A673 (cell line): ENCODE measurements around the gene KATNB1. TPM values are rescaled to one million over a fixed set of nuclear protein-coding genes. Genes with fewer than 3 reads are reported as not detected.

Experiments used
- BruUV-seq: library from RNA; stranded (reverse); fragments of 400-500 nt; replicated peaks from 2 replicates; lab custom pipeline; 2021; lab: Mats Ljungman, UMichigan
- CTCF ChIA-PET: fragments of 300-600 bp; sonication (Branson Sonifier 250); formaldehyde crosslinking; loops from one replicate; lab custom pipeline; 2022; ENCODE audit warnings: antibody characterized with exemption; lab: Charles Lee
- POLR2A ChIA-PET: fragments of 300-600 bp; sonication (Branson Sonifier 250); formaldehyde crosslinking; loops from one replicate; lab custom pipeline; 2022; ENCODE audit warnings: antibody characterized with exemption; ENCODE audit not compliant: low non-redundant PET; lab: Charles Lee
- DNase-seq: peaks from one replicate; pipeline ENCODE4 v3.0.0-alpha.2; 2015; ENCODE audit warnings: low spot score
- H3K27ac ChIP-seq: fragments of 200-600 bp; sonication (generic); 2 replicates; pipeline ENCODE4 v1.5.1; 2016; ENCODE audit warnings: mixed run types, low read depth, mild to moderate bottlenecking, mixed read lengths, antibody characterized with exemption, low read length; ENCODE audit not compliant: poor library complexity, severe bottlenecking
- H3K27me3 ChIP-seq: fragments of 200-600 bp; sonication (generic); replicated peaks from 2 replicates; pipeline ENCODE4 v1.6.1; 2017; ENCODE audit warnings: mixed run types, low read depth, mild to moderate bottlenecking, mixed read lengths, antibody characterized with exemption, low read length; ENCODE audit not compliant: insufficient read depth, poor library complexity
- H3K36me3 ChIP-seq: fragments of 200-600 bp; sonication (generic); 2 replicates; pipeline ENCODE4 v1.6.1; 2016; ENCODE audit warnings: mixed run types, mild to moderate bottlenecking, mixed read lengths, antibody characterized with exemption, low read length; ENCODE audit not compliant: insufficient read depth, poor library complexity, severe bottlenecking
- H3K4me1 ChIP-seq: fragments of 200-600 bp; sonication (generic); 2 replicates; pipeline ENCODE4 v1.6.1; 2017; ENCODE audit warnings: mixed run types, mild to moderate bottlenecking, mixed read lengths, antibody characterized with exemption, low read length; ENCODE audit not compliant: insufficient read depth, poor library complexity, severe bottlenecking
- H3K4me3 ChIP-seq: fragments of 200-600 bp; sonication (generic); 2 replicates; pipeline ENCODE4 v1.5.1; 2016; ENCODE audit warnings: low read depth, mixed run types, mild to moderate bottlenecking, mixed read lengths, low read length; ENCODE audit not compliant: poor library complexity, severe bottlenecking
- H3K9me3 ChIP-seq: fragments of 200-600 bp; sonication (generic); 2 replicates; pipeline ENCODE4 v1.6.1; 2016; ENCODE audit warnings: mixed run types, low read depth, mild to moderate bottlenecking, mixed read lengths, antibody characterized with exemption, low read length; ENCODE audit not compliant: poor library complexity, severe bottlenecking
- EZH2 ChIP-seq: fragments of 200-600 bp; sonication (generic); IDR thresholded peaks from 2 replicates; pipeline ENCODE4 v1.6.1; 2017; ENCODE audit warnings: borderline replicate concordance, low read depth, mild to moderate bottlenecking, mixed read lengths, antibody characterized with exemption, low read length; ENCODE audit not compliant: poor library complexity, severe bottlenecking
- intact Hi-C: fragments of 100-400 bp; cut with micrococcal nuclease; formaldehyde crosslinking; loops from one replicate; pipeline ENCODE4 v1.10.0; 2022; ENCODE audit not compliant: unreplicated experiment
- total RNA-seq: library from RNA; stranded (reverse); gene quantifications from 2 replicates; pipeline ENCODE4 v1.2.3, GENCODE V29; 2021
- TF ChIP-seq, protein P1 (sequence below): fragments of 300-800, 200-600 bp; sonication (generic); conservative IDR thresholded peaks from 2 replicates; pipeline ENCODE4 v1.5.1; 2017; ENCODE audit warnings: low read depth, mild to moderate bottlenecking, antibody characterized with exemption, low read length, moderate library complexity, mixed read lengths

The KATNB1 gene
- total RNA-seq, 1 experiment from 2014 or later = 55.7 TPM

DNA sequence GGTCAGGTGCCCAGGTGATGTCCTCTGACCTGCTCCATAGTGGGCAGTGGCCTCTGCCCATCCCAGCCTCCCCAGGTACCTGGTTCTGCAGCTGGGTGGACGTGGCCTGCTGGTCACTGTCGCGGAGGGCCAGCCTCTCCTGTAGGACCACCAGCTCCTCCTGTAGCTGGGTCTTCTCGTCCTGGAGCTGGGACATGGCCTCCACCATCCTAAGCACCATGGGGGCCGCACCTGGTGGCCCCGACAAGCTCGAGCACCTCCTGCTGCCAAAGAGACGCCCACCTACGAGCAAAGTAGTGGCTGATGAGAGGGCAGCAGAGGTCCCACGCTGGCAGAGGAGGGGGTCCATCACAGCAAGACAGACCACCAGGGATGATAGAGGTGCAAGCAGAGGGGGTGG lies 49.8 kb downstream of the KATNB1 start:
- intact Hi-C loops = no loop called here
- TF ChIP-seq EZH2 = no peak
- TF ChIP-seq, protein P1, sequence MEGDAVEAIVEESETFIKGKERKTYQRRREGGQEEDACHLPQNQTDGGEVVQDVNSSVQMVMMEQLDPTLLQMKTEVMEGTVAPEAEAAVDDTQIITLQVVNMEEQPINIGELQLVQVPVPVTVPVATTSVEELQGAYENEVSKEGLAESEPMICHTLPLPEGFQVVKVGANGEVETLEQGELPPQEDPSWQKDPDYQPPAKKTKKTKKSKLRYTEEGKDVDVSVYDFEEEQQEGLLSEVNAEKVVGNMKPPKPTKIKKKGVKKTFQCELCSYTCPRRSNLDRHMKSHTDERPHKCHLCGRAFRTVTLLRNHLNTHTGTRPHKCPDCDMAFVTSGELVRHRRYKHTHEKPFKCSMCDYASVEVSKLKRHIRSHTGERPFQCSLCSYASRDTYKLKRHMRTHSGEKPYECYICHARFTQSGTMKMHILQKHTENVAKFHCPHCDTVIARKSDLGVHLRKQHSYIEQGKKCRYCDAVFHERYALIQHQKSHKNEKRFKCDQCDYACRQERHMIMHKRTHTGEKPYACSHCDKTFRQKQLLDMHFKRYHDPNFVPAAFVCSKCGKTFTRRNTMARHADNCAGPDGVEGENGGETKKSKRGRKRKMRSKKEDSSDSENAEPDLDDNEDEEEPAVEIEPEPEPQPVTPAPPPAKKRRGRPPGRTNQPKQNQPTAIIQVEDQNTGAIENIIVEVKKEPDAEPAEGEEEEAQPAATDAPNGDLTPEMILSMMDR = no peak
- Histone ChIP-seq H3K36me3 (peaks cover 77% of the 10 kb centered on the region), H3K27me3 (no peaks in the 10 kb centered on the region), H3K4me3 (no peak overlapping the region), H3K27ac (no peak overlapping the region), H3K4me1 (no peaks in the 10 kb centered on the region), H3K9me3 (no peaks in the 10 kb centered on the region)
- CTCF ChIA-PET = no interaction called here
- BruUV-seq = no TSS peak
- POLR2A ChIA-PET = no interaction called here
- no peak for DNase-seq

DNA sequence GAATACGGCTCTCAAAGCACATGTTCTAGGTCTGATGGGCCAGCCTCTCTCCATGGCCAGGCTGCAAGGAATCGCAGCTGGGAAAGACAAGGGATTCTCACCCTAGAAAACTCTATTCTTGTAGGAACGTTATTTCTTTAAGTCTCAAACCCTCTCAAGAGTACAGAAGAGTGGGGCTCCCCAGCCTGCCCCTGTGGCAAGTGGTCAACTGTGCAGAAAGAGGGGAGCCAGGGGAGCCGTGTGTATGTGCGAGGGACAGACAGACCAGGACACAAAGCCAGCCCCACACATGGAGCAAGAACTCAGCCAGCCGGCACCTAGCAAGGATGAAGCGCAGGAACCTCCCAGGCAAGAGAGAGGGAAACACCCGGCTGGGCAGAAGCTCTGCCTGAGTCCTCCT lies 50.4 kb downstream of the KATNB1 start:
- H3K27me3 ChIP-seq = no peaks in the 10 kb centered on the region
- H3K4me1 ChIP-seq = no peaks in the 10 kb centered on the region
- TF ChIP-seq, protein P1 = no peak
- TF ChIP-seq EZH2 = no peak
- no peak overlapping the region for H3K27ac ChIP-seq
- no peak overlapping the region for H3K4me3 ChIP-seq
- intact Hi-C loops = no loop called here
- no peak for DNase-seq
- peaks cover 81% of the 10 kb centered on the region for H3K36me3 ChIP-seq
- BruUV-seq = no TSS peak
- POLR2A ChIA-PET = no interaction called here
- no peaks in the 10 kb centered on the region for H3K9me3 ChIP-seq
- CTCF ChIA-PET = no interaction called here

DNA sequence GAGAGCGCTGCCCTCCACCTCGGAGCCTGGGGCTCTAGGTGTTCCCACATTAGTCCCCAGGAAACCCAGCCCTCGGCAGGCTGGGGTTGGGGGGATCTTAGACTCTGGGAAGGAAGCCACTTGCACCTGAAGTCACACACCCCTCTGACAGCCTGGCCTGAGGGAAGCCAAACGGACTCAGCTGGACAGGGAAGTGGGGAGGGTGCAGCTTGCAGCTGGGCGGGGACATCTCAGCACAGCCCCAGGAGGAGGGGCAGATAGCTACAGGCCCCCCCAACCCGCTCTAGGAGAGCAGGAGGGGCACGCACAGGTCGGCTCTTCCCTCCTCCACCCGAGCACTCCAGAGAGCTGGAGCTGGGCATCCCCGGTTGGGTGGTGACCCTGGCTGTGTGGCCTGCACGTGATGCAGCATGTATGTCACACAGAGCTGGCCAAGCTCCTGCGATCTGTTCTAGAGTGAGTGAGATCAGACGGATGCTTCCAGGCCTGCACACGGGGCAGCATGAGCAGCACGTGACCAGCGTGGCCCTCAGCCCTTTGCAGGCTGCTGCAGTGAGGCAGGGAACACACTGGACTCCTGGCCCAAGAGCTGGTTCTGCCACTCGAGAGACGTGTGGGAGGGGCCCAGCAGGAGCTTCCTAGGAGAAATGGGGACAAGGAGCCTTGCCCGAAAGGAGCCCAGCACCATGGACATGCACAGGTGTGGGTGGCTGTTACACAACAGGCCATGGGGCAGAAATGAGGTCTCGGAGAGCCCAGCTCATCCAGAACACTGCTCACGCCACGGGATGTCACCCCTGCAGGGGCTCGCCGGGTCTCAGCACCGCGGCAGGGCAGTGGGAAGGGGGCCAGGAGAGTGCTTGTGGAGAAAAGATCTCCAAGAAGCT lies 51.3 kb downstream of the KATNB1 start:
- ChIA-PET CTCF (no interaction called here), POLR2A (no interaction called here)
- Histone ChIP-seq H3K4me3 (no peak overlapping the region), H3K36me3 (peaks cover 81% of the 10 kb centered on the region), H3K27me3 (no peaks in the 10 kb centered on the region), H3K27ac (no peak overlapping the region), H3K9me3 (no peaks in the 10 kb centered on the region), H3K4me1 (no peaks in the 10 kb centered on the region)
- intact Hi-C loops = no loop called here
- TF ChIP-seq EZH2 = no peak
- TF ChIP-seq, protein P1 = no peak
- DNase-seq = no peak
- no TSS peak for BruUV-seq
